CD14-positive monocyte (primary cell): ENCODE data around the gene AFF1. TPM values are rescaled to one million over a fixed set of nuclear protein-coding genes. Genes with fewer than 3 reads are reported as not detected.

Experiments used
- DNase-seq, 3 donors: peaks; one replicate each; pipeline ENCODE4 v3.0.0-alpha.2; 2011 to 2022
- H2AFZ ChIP-seq: 2 replicates; pipeline ENCODE4 v1.6.0; 2012; ENCODE audit warnings: mild to moderate bottlenecking, low read depth, low read length, inconsistent platforms; ENCODE audit not compliant: insufficient read depth, poor library complexity, severe bottlenecking
- H3K27ac ChIP-seq, 2 donors: 1 replicate in 1 of 2; 2 replicates in 1 of 2; pipeline ENCODE4 v1.5.1; 2012 to 2013; ENCODE audit warnings: low read length in 2 of 2, control low read depth in 1 of 2, inconsistent platforms in 1 of 2, low read depth in 1 of 2, mild to moderate bottlenecking in 1 of 2
- H3K27me3 ChIP-seq, 2 donors: one replicate each; pipeline versions ENCODE4 v1.6.0 to v1.6.1; 2011 to 2013; ENCODE audit warnings: low read length in 2 of 2; ENCODE audit not compliant: control insufficient read depth in 2 of 2, insufficient read depth in 2 of 2
- H3K36me3 ChIP-seq, 2 donors: replicated peaks in 1 of 2; 1 replicate in 1 of 2; 2 replicates in 1 of 2; pipeline versions ENCODE4 v1.5.1 to v1.6.1; 2012 to 2013; ENCODE audit warnings: low read length in 2 of 2, control low read depth in 1 of 2, inconsistent platforms in 1 of 2, mild to moderate bottlenecking in 1 of 2; ENCODE audit not compliant: insufficient read depth in 2 of 2, control insufficient read depth in 1 of 2
- H3K4me1 ChIP-seq, 2 donors: 1 replicate in 1 of 2; 2 replicates in 1 of 2; pipeline versions ENCODE4 v1.5.1 to v1.6.1; 2012 to 2013; ENCODE audit warnings: low read length in 2 of 2, control low read depth in 1 of 2, inconsistent platforms in 1 of 2, mild to moderate bottlenecking in 1 of 2, moderate library complexity in 1 of 2; ENCODE audit not compliant: insufficient read depth in 2 of 2, control insufficient read depth in 1 of 2
- H3K4me2 ChIP-seq: replicated peaks from 2 replicates; pipeline ENCODE3; 2012; ENCODE audit warnings: low read length, moderate library complexity, mild to moderate bottlenecking; ENCODE audit not compliant: poor library complexity, severe bottlenecking; ENCODE audit errors: extremely low read depth
- H3K4me3 ChIP-seq, 3 experiments: fragments of 200-600 bp in 1 of 3; sonication (generic) in 1 of 3; replicated peaks in 1 of 3; 1 replicate in 2 of 3; 2 replicates in 1 of 3; pipeline ENCODE4 v1.5.1; 2011 to 2013; ENCODE audit warnings: low read length in 3 of 3, mild to moderate bottlenecking in 3 of 3, control low read depth in 2 of 3, low read depth in 2 of 3, inconsistent platforms in 1 of 3, moderate library complexity in 1 of 3
- H3K79me2 ChIP-seq: 2 replicates; pipeline ENCODE4 v1.6.0; 2012; ENCODE audit warnings: mild to moderate bottlenecking, control low read depth, inconsistent platforms, low read length, moderate library complexity; ENCODE audit not compliant: insufficient read depth
- H3K9ac ChIP-seq: 2 replicates; pipeline ENCODE4 v1.6.0; 2017; ENCODE audit warnings: low read length, mild to moderate bottlenecking; ENCODE audit not compliant: insufficient read depth, poor library complexity, severe bottlenecking
- H3K9me3 ChIP-seq, 2 donors: replicated peaks in 1 of 2; 1 replicate in 1 of 2; 2 replicates in 1 of 2; pipeline versions ENCODE4 v1.5.1 to v1.6.1; 2012 to 2013; ENCODE audit warnings: low read length in 2 of 2, control low read depth in 1 of 2; ENCODE audit not compliant: control insufficient read depth in 1 of 2, insufficient read depth in 1 of 2
- H4K20me1 ChIP-seq: 2 replicates; pipeline ENCODE4 v1.6.0; 2012; ENCODE audit warnings: mild to moderate bottlenecking, low read length, control low read depth, moderate library complexity; ENCODE audit not compliant: insufficient read depth
- H3K27ac Mint-ChIP-seq, 7 donors: one replicate each; pipeline ENCODE4 v1.8.0; 2020; ENCODE audit warnings: mild to moderate bottlenecking in 7 of 7, mixed read lengths in 7 of 7, moderate library complexity in 6 of 7, inconsistent platforms in 2 of 7
- H3K27me3 Mint-ChIP-seq, 3 donors: one replicate each; pipeline ENCODE4 v1.8.0; 2021 to 2022; ENCODE audit warnings: low read depth in 3 of 3, mild to moderate bottlenecking in 3 of 3, mixed read lengths in 3 of 3, moderate library complexity in 3 of 3, inconsistent platforms in 1 of 3
- H3K36me3 Mint-ChIP-seq, 2 donors: one replicate each; pipeline ENCODE4 v1.8.0; 2020; ENCODE audit warnings: mixed read lengths in 2 of 2, inconsistent platforms in 1 of 2, mild to moderate bottlenecking in 1 of 2
- H3K4me1 Mint-ChIP-seq: one replicate; pipeline ENCODE4 v1.8.0; 2020; ENCODE audit warnings: mild to moderate bottlenecking, mixed read lengths
- H3K4me3 Mint-ChIP-seq, 2 donors: one replicate each; pipeline ENCODE4 v1.8.0; 2020; ENCODE audit warnings: mild to moderate bottlenecking in 2 of 2, mixed read lengths in 2 of 2, moderate library complexity in 1 of 2
- H3K9me3 Mint-ChIP-seq, 7 donors: one replicate each; pipeline ENCODE4 v1.8.0; 2020 to 2022; ENCODE audit warnings: mixed read lengths in 7 of 7, mild to moderate bottlenecking in 6 of 7, moderate library complexity in 6 of 7, inconsistent platforms in 2 of 7
- CTCF ChIP-seq: fragments of 200-600 bp; IDR thresholded peaks from one replicate; pipeline ENCODE4 v1.8.0; 2022; ENCODE audit warnings: antibody characterized with exemption, mild to moderate bottlenecking
- WGBS: methylation state at CpG from one replicate; pipeline ENCODE4 v1.1.5; 2013; ENCODE audit warnings: missing lambda C conversion rate; ENCODE audit not compliant: insufficient coverage; 5-methylcytosine and 5-hydroxymethylcytosine counted together
- intact Hi-C, 2 donors: fragments of 100-400 bp; cut with micrococcal nuclease; formaldehyde crosslinking; loops; one replicate each; pipeline versions ENCODE4 v1.15.0 to v1.15.1; 2023
- polyA plus RNA-seq, 3 donors: library from polyadenylated mRNA; depleted of rRNA in 1 of 3; unstranded in 2 of 3; stranded (reverse) in 1 of 3; fragments of 300-500 nt in 2 of 3; fragments of >200 nt in 1 of 3; fragmentation: Illumina TruSeq in 2 of 3; gene quantifications; 1 replicate in 2 of 3; 2 replicates in 1 of 3; pipeline ENCODE4 v1.2.3, GENCODE V29; 2012 to 2021

AFF1 gene
- polyA plus RNA-seq, 3 donors, result 7.5 to 20.9 (median 16.3) TPM

- Mint-ChIP-seq H3K4me3 (no peak overlapping the region), H3K4me1 (peaks cover 40% of the 10 kb centered on the region), H3K36me3 (peaks cover 13 to 14% of the 10 kb centered on the region in 2 donors), H3K27ac (peak overlapping the region in 3 of 7 donors; percentile 26 to 35 (median 26)), H3K9me3 (peaks cover 0 to 2% (median 0%) of the 10 kb centered on the region in 7 donors), H3K27me3 (no peaks in the 10 kb centered on the region)
- no peaks in the 10 kb centered on the region for H3K9me3 ChIP-seq
- H3K79me2 ChIP-seq, result peaks cover 99% of the 10 kb centered on the region
- H3K9ac ChIP-seq, result no peak overlapping the region
- no peak overlapping the region for H2AFZ ChIP-seq
- no peak for DNase-seq
- H3K4me2 ChIP-seq, result no peak overlapping the region
- peak overlapping the region in 1 of 2 donors; percentile 17 for H3K27ac ChIP-seq
- H3K36me3 ChIP-seq, result peaks cover 11 to 16% of the 10 kb centered on the region in 2 donors
- H4K20me1 ChIP-seq, result peaks cover 94% of the 10 kb centered on the region
- intact Hi-C loops, result no loop called here
- WGBS, result 89% methylated on average over 2 of the region's 4 CpGs
- no peak for TF ChIP-seq CTCF
- peaks cover 33 to 42% of the 10 kb centered on the region in 2 donors for H3K4me1 ChIP-seq
- no peak overlapping the region for H3K4me3 ChIP-seq
- no peaks in the 10 kb centered on the region for H3K27me3 ChIP-seq
Observed at GRCh38 chr4:87042986-87043820, 108.4 kb downstream of the AFF1 start.

- peak overlapping the region; percentile 5 for H2AFZ ChIP-seq
- no peak overlapping the region for H3K27ac Mint-ChIP-seq
- H3K9me3 ChIP-seq, result no peaks in the 10 kb centered on the region
- H3K27me3 Mint-ChIP-seq, result no peaks in the 10 kb centered on the region
- no peak overlapping the region for H3K9ac ChIP-seq
- H3K4me1 ChIP-seq, result peaks cover 33 to 42% of the 10 kb centered on the region in 2 donors
- DNase-seq, result peak in 1 of 3 donors; percentile 31
- H4K20me1 ChIP-seq, result peaks cover 90% of the 10 kb centered on the region
- 50% methylated on average over 2 of the region's 6 CpGs for WGBS
- peak overlapping the region in 1 of 2 donors; percentile 81 for H3K27ac ChIP-seq
- TF ChIP-seq CTCF, result no peak
- H3K4me1 Mint-ChIP-seq, result peaks cover 36% of the 10 kb centered on the region
- H3K4me3 ChIP-seq, result peak overlapping the region in 1 of 3 experiments; percentile 47
- H3K36me3 Mint-ChIP-seq, result peaks cover 19 to 22% of the 10 kb centered on the region in 2 donors
- no peaks in the 10 kb centered on the region for H3K27me3 ChIP-seq
- H3K36me3 ChIP-seq, result peaks cover 15 to 25% of the 10 kb centered on the region in 2 donors
- intact Hi-C loops, result no loop called here
- H3K4me2 ChIP-seq, result peak overlapping the region; percentile 46
- H3K79me2 ChIP-seq, result peaks cover 99% of the 10 kb centered on the region
- no peak overlapping the region for H3K4me3 Mint-ChIP-seq
- H3K9me3 Mint-ChIP-seq, result peaks cover 0 to 2% (median 0%) of the 10 kb centered on the region in 7 donors
Observed at GRCh38 chr4:87044511-87045233, 109.9 kb downstream of the AFF1 start.
